Right atrium auricular region (tissue), 2 donors: Measurements from ENCODE around the gene PALM. TPM values are rescaled to one million over a fixed set of nuclear protein-coding genes. Genes with fewer than 3 reads are reported as not detected.
A peak's percentile ranks its signal among the peaks of the same experiment; 100 is the strongest.

Source experiments
- DNase-seq: peaks from one replicate; pipeline ENCODE4 v3.0.0-alpha.2; 2019; ENCODE audit warnings: low spot score
- H3K27ac ChIP-seq, 2 donors: fragments of 200-600 bp; sonication (generic); 1 replicate in 1 of 2; 2 replicates in 1 of 2; pipeline ENCODE4 v1.5.1; 2016 to 2019
- H3K27me3 ChIP-seq, 2 donors: fragments of 200-600 bp; sonication (generic); one replicate each; pipeline versions ENCODE4 v1.5.1 to v1.6.0; 2017 to 2019
- H3K36me3 ChIP-seq: fragments of 200-600 bp; sonication (generic); one replicate; pipeline ENCODE4 v1.5.1; 2016
- H3K4me1 ChIP-seq, 2 donors: fragments of 200-600 bp; sonication (generic); one replicate each; pipeline versions ENCODE4 v1.5.1 to v1.6.0; 2017 to 2019
- H3K4me3 ChIP-seq, 2 donors: fragments of 200-600 bp; sonication (generic); 1 replicate in 1 of 2; 2 replicates in 1 of 2; pipeline ENCODE4 v1.5.1; 2017 to 2019; ENCODE audit warnings: mild to moderate bottlenecking in 1 of 2, moderate library complexity in 1 of 2
- H3K9me3 ChIP-seq, 2 donors: fragments of 200-600 bp; sonication (generic); one replicate each; pipeline ENCODE4 v1.5.1; 2019
- CTCF ChIP-seq, 2 donors: fragments of 200-600 bp; sonication (generic); IDR thresholded peaks; one replicate each; pipeline ENCODE4 v1.5.1; 2019; ENCODE audit warnings: antibody characterized with exemption in 2 of 2
- total RNA-seq, 2 donors: library from RNA; depleted of rRNA; stranded (reverse); fragments of >200 nt; gene quantifications; one replicate each; pipeline ENCODE4 v1.1.0, GENCODE V29; 2016

Gene PALM
- total RNA-seq: 10 to 100 TPM; 28.7 to 64.9 TPM

- H3K27ac ChIP-seq: peak within 1 kb of the TSS; percentile 81 to 87
- no peak for DNase-seq
- TF ChIP-seq CTCF (IDR thresholded peaks at IDR 0.05): peak; percentile 36 to 38
- H3K4me1 ChIP-seq: peaks cover 0 to 35% of the 10 kb centered on the region in 2 donors
- H3K9me3 ChIP-seq: no peaks in the 10 kb centered on the region
- no peaks in the 10 kb centered on the region for H3K27me3 ChIP-seq
- H3K4me3 ChIP-seq: peak within 1 kb of the TSS; percentile 72 to 81
- H3K36me3 ChIP-seq: no peaks in the 10 kb centered on the region
These were observed at the start of gene PALM for GRCh38 chr19:708154-709143. Gene PALM (plus strand): TSS chr19:708935. CDS start chr19:709147, 212 bp downstream.

GRCh38 chr19:660793-661426 is 47.8 kb upstream of the PALM start:
- no peaks in the 10 kb centered on the region for H3K9me3 ChIP-seq
- no peak for TF ChIP-seq CTCF (IDR thresholded peaks at IDR 0.05)
- H3K27ac ChIP-seq: peak overlapping the region; percentile 90 to 92
- peaks cover 0 to 81% of the 10 kb centered on the region in 2 donors for H3K4me1 ChIP-seq
- peak overlapping the region in 1 of 2 donors; percentile 100 for H3K4me3 ChIP-seq
- no peaks in the 10 kb centered on the region for H3K36me3 ChIP-seq
- no peak for DNase-seq
- H3K27me3 ChIP-seq: no peaks in the 10 kb centered on the region

DNA sequence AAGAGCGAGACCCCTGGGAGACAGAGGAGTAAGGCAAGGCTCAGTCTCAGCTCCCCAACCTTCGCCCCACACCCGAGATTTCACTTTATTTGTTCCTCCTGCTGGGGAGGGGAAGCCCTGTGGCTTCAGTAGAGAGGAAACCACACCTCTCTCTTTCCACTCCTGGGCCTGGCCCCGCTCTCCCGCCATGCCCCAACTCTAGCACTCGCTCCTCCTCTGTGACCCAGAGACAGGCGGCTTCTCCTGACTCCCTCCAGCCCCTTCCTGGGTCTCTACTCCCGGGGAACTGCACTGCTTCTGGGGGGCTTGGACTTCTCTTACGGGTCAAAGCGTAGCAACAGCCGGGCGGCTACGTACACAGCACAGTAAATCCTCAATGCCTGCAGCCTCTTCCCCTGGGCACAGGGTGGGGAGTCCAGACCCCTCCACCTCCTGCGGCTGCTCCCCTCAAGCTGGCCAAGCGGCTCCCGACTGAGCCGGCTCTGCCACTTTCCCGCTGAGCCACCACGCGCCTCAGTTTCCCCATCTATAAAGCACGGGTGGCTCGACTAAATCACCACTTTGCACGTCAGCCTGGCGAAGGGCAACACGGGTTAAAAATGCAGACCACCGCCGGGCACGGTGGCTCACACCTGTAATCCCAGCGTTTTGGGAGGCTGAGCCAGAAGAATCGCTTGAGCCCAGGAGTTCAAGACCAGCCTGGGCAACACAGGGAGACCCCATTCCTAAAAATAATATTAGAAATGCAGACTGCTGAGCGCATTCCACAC is 47.1 kb upstream of the PALM start:
- Histone ChIP-seq H3K27me3 (no peaks in the 10 kb centered on the region), H3K4me3 (peak overlapping the region; percentile 93 to 100), H3K27ac (peak overlapping the region; percentile 90 to 92), H3K9me3 (no peaks in the 10 kb centered on the region), H3K36me3 (no peaks in the 10 kb centered on the region), H3K4me1 (peaks cover 0 to 78% of the 10 kb centered on the region in 2 donors)
- no peak for DNase-seq
- no peak for TF ChIP-seq CTCF (IDR thresholded peaks at IDR 0.05)

DNA sequence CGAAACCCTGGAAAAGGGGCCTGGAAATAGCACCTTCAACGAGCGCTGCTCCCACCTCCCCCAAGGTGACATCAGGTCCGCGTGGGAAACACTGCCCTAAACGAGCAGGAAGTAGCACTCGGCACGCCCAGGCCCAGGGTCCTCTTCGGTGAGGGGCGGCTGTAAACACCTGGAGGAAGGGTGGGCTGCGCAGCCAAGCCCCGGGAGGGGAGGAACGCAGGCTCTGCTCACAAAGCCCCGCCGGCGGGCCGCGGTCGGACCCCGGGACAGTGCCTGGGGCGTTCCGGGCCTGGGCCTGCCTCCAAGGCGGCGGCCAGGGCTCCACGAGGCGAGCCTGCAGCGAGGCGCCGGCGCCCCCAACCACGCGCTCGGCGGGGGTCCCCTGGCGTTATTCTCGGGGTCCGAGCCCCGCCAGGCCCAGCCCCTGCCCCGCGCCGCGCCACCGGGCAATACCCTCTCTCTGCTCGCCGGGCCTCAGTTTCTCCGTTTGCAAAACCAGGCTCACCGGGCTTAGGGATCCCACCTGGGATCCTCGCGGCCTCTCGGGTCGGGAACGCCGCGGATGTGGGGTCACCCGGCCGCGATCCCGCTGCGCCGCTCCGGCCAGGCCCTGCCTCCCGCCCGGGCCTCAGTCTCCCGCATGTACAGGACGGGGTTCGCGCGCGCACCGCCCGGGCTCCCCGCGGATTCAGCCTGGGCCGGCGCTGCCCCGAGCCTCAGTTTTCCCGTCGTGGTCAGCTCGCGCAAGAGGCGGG is 46.4 kb upstream of the PALM start:
- Histone ChIP-seq H3K4me3 (peak overlapping the region; percentile 93 to 100), H3K27ac (peak overlapping the region; percentile 90 to 92), H3K9me3 (no peaks in the 10 kb centered on the region), H3K36me3 (no peaks in the 10 kb centered on the region), H3K4me1 (peaks cover 0 to 70% of the 10 kb centered on the region in 2 donors), H3K27me3 (no peaks in the 10 kb centered on the region)
- TF ChIP-seq CTCF (IDR thresholded peaks at IDR 0.05): no peak
- no peak for DNase-seq
